K562 (cell line): ENCODE results near the gene ZNF628. TPM values are rescaled to one million over a fixed set of nuclear protein-coding genes. Genes with fewer than 3 reads are reported as not detected.

ENCODE experiments used
- ATAC-seq: fragments of 200-7000 bp; cut with Tn5 transposase; 3 replicates; pipeline ENCODE4 v1.9.1; 2020; ENCODE audit warnings: moderate library complexity
- BruUV-seq: library from RNA; stranded (reverse); fragments of 400-500 nt; replicated peaks from 2 replicates; lab custom pipeline; 2021; lab: Mats Ljungman, UMichigan
- CTCF ChIA-PET: fragments of 300-600 bp; formaldehyde crosslinking; extraction: SDS; loops from one replicate; lab custom pipeline; 2021; ENCODE audit warnings: low intra/inter-chr PET ratio; lab: Yijun Ruan, JAX
- POLR2A ChIA-PET: fragments of 300-600, 350-650 bp; sonication (Branson Sonifier 250); formaldehyde crosslinking; extraction: SDS; loops from one replicate; lab custom pipeline; 2021; ENCODE audit warnings: antibody characterized with exemption, inconsistent platforms; lab: Yijun Ruan, JAX
- DNase-seq, 4 experiments: peaks; one replicate each; pipeline versions ENCODE4 v3.0.0 to v3.0.0-alpha.2; 2011 to 2018; ENCODE audit warnings: low spot score in 3 of 4, mixed read lengths in 3 of 4; ENCODE audit errors: extremely low read depth in 1 of 4
- FAIRE-seq: peaks from 2 replicates; lab custom pipeline; 2011; peaks lifted over from hg19 to GRCh38; lab: Jason Lieb, UNC
- H2AFZ ChIP-seq: 2 replicates; pipeline ENCODE4 v1.6.0; 2011; ENCODE audit warnings: low read depth, low read length, control low read depth, inconsistent platforms
- H3K27ac ChIP-seq: fragments of 200-600 bp; 3 replicates; pipeline ENCODE4 v1.8.0; 2011; ENCODE audit warnings: low read depth, mild to moderate bottlenecking, control low read depth, inconsistent platforms, low read length, moderate library complexity, mixed read lengths; ENCODE audit errors: extremely low read depth
- H3K27me3 ChIP-seq, 2 experiments: fragments of 300-600 bp in 1 of 2; 2 replicates in 1 of 2; 3 replicates in 1 of 2; pipeline versions ENCODE4 v1.6.0 to v1.8.0; 2011; ENCODE audit warnings: inconsistent platforms in 2 of 2, low read length in 2 of 2, mild to moderate bottlenecking in 1 of 2, mixed read lengths in 1 of 2, moderate library complexity in 1 of 2; ENCODE audit not compliant: control insufficient read depth in 2 of 2, insufficient read depth in 2 of 2
- H3K36me3 ChIP-seq: fragments of 300-600 bp; 3 replicates; pipeline ENCODE4 v1.8.0; 2011; ENCODE audit warnings: mild to moderate bottlenecking, low read length, inconsistent platforms; ENCODE audit not compliant: control insufficient read depth, insufficient read depth
- H3K4me1 ChIP-seq, 2 experiments: fragments of 200-600 bp in 1 of 2; replicated peaks in 1 of 2; 2 replicates in 1 of 2; 3 replicates in 1 of 2; pipeline versions ENCODE4 v1.5.1 to v1.8.0; 2011; ENCODE audit warnings: inconsistent platforms in 2 of 2, low read length in 2 of 2, mild to moderate bottlenecking in 1 of 2, mixed read lengths in 1 of 2, moderate library complexity in 1 of 2; ENCODE audit not compliant: control insufficient read depth in 2 of 2, insufficient read depth in 2 of 2
- H3K4me2 ChIP-seq: 2 replicates; pipeline ENCODE4 v1.6.1; 2011; ENCODE audit warnings: low read length, control low read depth, inconsistent platforms, mixed read lengths; ENCODE audit not compliant: insufficient read depth
- H3K4me3 ChIP-seq: fragments of 200-600 bp; sonication (generic), shearing (Covaris generic); 2 replicates; pipeline ENCODE4 v1.5.1; 2016; ENCODE audit warnings: control low read depth, inconsistent platforms
- H3K79me2 ChIP-seq: fragments of 200-600 bp; 3 replicates; pipeline ENCODE4 v1.8.0; 2011; ENCODE audit warnings: low read length, inconsistent platforms; ENCODE audit not compliant: control insufficient read depth, insufficient read depth
- H3K9ac ChIP-seq, 2 experiments: 2 replicates each; pipeline versions ENCODE4 v1.6.0 to v1.6.1; 2011; ENCODE audit warnings: low read depth in 2 of 2, low read length in 2 of 2, control low read depth in 1 of 2, inconsistent platforms in 1 of 2, mild to moderate bottlenecking in 1 of 2, mixed read lengths in 1 of 2; ENCODE audit not compliant: insufficient read depth in 1 of 2
- H3K9me1 ChIP-seq: one replicate; pipeline ENCODE4 v1.6.0; 2011; ENCODE audit warnings: inconsistent platforms, mild to moderate bottlenecking, low read length, moderate library complexity; ENCODE audit not compliant: control insufficient read depth, insufficient read depth
- H3K9me3 ChIP-seq: replicated peaks from 2 replicates; pipeline ENCODE4 v1.5.1; 2011; ENCODE audit warnings: low read depth, low read length, inconsistent platforms; ENCODE audit not compliant: control insufficient read depth, insufficient read depth
- H4K20me1 ChIP-seq: replicated peaks from 2 replicates; pipeline ENCODE4 v1.6.1; 2011; ENCODE audit warnings: low read length, inconsistent platforms, mixed read lengths; ENCODE audit not compliant: control insufficient read depth, insufficient read depth
- BDP1 ChIP-seq: IDR thresholded peaks from 3 replicates; pipeline ENCODE4 v1.6.1; 2011; ENCODE audit not compliant: insufficient read length, insufficient read depth
- CBX3 ChIP-seq, 2 experiments: IDR thresholded peaks; 1 replicate in 1 of 2; 2 replicates in 1 of 2; pipeline ENCODE4 v1.6.1; 2012; ENCODE audit warnings: inconsistent platforms in 2 of 2, low read length in 2 of 2, borderline replicate concordance in 1 of 2, control low read depth in 1 of 2
- CREM ChIP-seq: IDR thresholded peaks from 2 replicates; pipeline ENCODE4 v1.6.1; 2014; ENCODE audit warnings: antibody characterized with exemption, low read depth
- HMG20B ChIP-seq: fragments of 250-450 bp; sonication (Bioruptor Pico); IDR thresholded peaks from 2 replicates; pipeline ENCODE4 v1.5.0; 2021; ENCODE audit warnings: mild to moderate bottlenecking
- HOXB6 ChIP-seq: fragments of 250-450 bp; sonication (Bioruptor Pico); IDR thresholded peaks from 2 replicates; pipeline ENCODE4 v1.5.1; 2022; ENCODE audit warnings: mild to moderate bottlenecking, borderline replicate concordance
- MAZ ChIP-seq, 2 experiments: fragments of 450-650 bp in 1 of 2; sonication (generic) in 1 of 2; formaldehyde crosslinking; IDR thresholded peaks in 1 of 2; conservative IDR thresholded peaks in 1 of 2; 2 replicates each; pipeline versions ENCODE4 v1.4.0 to v1.5.0; 2020; ENCODE audit warnings: mild to moderate bottlenecking in 1 of 2, missing genetic modification reagents in 1 of 2
- NCOA6 ChIP-seq: fragments of 450-650 bp; IDR thresholded peaks from 2 replicates; pipeline ENCODE4 v1.6.1; 2017; ENCODE audit warnings: mild to moderate bottlenecking
- NONO ChIP-seq, 2 experiments: fragments of 200-400 bp in 1 of 2; fragments of 450-650 bp in 1 of 2; formaldehyde crosslinking in 1 of 2; IDR thresholded peaks; 2 replicates each; pipeline ENCODE4 v1.6.1; 2017; ENCODE audit warnings: low read depth in 2 of 2, mild to moderate bottlenecking in 2 of 2, moderate library complexity in 2 of 2, low read length in 1 of 2
- SP2 ChIP-seq: IDR thresholded peaks from 2 replicates; pipeline ENCODE4 v1.6.1; 2011; ENCODE audit warnings: mild to moderate bottlenecking, low read depth, low read length, moderate library complexity; ENCODE audit not compliant: poor library complexity, severe bottlenecking; ENCODE audit errors: extremely low read depth
- SRF ChIP-seq, 2 experiments: fragments of 250-450, 450-650 bp in 1 of 2; sonication (Bioruptor Pico) in 1 of 2; sonication (generic) in 1 of 2; formaldehyde crosslinking; IDR thresholded peaks; 2 replicates each; pipeline versions ENCODE4 v1.5.0 to v1.5.1; 2020 to 2022; ENCODE audit warnings: mild to moderate bottlenecking in 1 of 2, missing genetic modification reagents in 1 of 2
- ZNF77 ChIP-seq: fragments of 250-450 bp; sonication (Bioruptor Pico); IDR thresholded peaks from 2 replicates; pipeline ENCODE4 v1.5.0; 2020
- WGBS: fragments of 100-300 bp; shearing (Covaris generic); methylation state at CpG from one replicate; pipeline ENCODE4 v1.1.6; 2016; ENCODE audit warnings: low coverage, mixed read lengths; ENCODE audit not compliant: insufficient coverage; ENCODE audit errors: missing lambda C conversion rate; 5-methylcytosine and 5-hydroxymethylcytosine counted together
- in situ Hi-C: fragments of 300-500 bp; cut with MboI; formaldehyde crosslinking; loops from 4 replicates; pipeline ENCODE4 v1.15.0; 2018; ENCODE audit warnings: inconsistent platforms, mixed read lengths
- intact Hi-C: fragments of 100-400 bp; cut with micrococcal nuclease; formaldehyde crosslinking; loops from 2 replicates; pipeline ENCODE4 v1.14.2; 2022
- polyA plus RNA-seq, 8 experiments: library from polyadenylated mRNA; depleted of rRNA in 4 of 8; stranded (reverse) in 5 of 8; unstranded in 3 of 8; fragments of >200 nt; fragmentation: Nextera tagmentation in 2 of 8; fragmentation: Illumina TruSeq in 1 of 8; extraction: Ambion mirVana in 2 of 8; extraction: Trizol in 1 of 8; gene quantifications; 2 replicates each; pipeline versions ENCODE4 v1.2.1 to v1.2.3, GENCODE V29; 2011 to 2014; ENCODE audit warnings: inconsistent platforms in 1 of 8, missing spikeins in 1 of 8
- total RNA-seq, 7 experiments: library from RNA; depleted of rRNA in 6 of 7; stranded (reverse); fragments of >200 nt in 6 of 7; fragmentation: Illumina TruSeq in 2 of 7; extraction: Trizol in 2 of 7; gene quantifications; 2 replicates each; pipeline versions ENCODE4 v1.2.1 to v1.2.3, GENCODE V29; 2011 to 2021; ENCODE audit warnings: low replicate concordance in 1 of 7
- TF ChIP-seq, protein P1 (sequence below), 2 experiments: fragments of 200-800 bp in 1 of 2; sonication (Bioruptor generic) in 1 of 2; sonication (generic) in 1 of 2; formaldehyde crosslinking in 1 of 2; IDR thresholded peaks in 1 of 2; conservative IDR thresholded peaks in 1 of 2; 2 replicates each; pipeline versions ENCODE4 v1.5.0 to v1.6.1; 2016 to 2020; ENCODE audit warnings: missing compliant biosample characterization in 1 of 2, missing genetic modification characterization in 1 of 2, missing genetic modification reagents in 1 of 2
- TF ChIP-seq, protein P2 (sequence below), 3 experiments: fragments of 200-800 bp in 1 of 3; sonication (Bioruptor generic) in 1 of 3; sonication (generic) in 1 of 3; formaldehyde crosslinking in 1 of 3; IDR thresholded peaks; 2 replicates each; pipeline versions ENCODE4 v1.6.1 to v1.8.0; 2016 to 2022; ENCODE audit warnings: mild to moderate bottlenecking in 2 of 3, missing compliant biosample characterization in 2 of 3, missing genetic modification characterization in 2 of 3, missing genetic modification reagents in 1 of 3

Gene ZNF628
- total and polyA plus RNA-seq, 9 of the 15 experiments (the other 6 are each of a cell fraction or from before 2014, with no cell fraction given), result 0.13 to 13.6 (median 2.2) TPM; not detected in 3

DNA sequence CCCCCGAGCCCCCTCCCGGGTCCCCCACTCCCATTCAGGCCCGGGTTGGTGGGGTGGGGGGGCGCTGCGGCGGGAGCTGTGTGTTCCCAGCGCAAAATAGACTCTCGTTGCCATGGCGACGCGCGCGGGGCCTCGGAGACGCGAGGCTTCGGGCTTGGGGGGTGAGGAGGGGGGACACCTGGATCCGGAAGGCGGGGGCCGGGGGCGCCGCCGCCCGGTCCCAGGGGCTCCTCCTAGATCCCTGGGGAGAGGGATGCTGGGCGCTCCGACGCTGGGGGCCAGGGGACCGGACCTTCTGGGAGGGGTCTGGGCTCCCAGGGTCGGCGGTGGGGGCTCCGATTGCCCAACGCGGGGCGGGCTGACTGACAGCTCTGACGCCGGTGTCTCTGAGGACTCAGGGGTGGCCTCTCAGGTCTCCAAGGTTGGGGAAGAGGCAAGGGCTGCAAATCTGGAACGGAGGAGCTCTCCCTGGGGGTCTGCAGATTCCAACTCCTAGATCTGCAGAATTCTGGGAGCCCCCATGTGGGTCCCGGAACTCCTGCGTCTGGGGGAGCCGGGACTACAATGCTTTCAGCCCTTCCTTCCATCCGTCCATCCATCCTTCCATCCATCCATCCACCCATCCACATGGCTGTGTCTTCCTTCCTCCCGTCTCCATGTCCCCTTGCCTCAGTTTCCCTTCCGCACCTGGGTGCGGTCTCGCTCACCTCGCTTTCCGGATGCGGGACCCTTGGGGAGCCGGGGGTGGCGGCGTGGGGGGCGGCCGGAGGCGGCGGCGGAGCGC is 24.3 kb upstream of the ZNF628 start (continued):
- TF ChIP-seq, protein P1, sequence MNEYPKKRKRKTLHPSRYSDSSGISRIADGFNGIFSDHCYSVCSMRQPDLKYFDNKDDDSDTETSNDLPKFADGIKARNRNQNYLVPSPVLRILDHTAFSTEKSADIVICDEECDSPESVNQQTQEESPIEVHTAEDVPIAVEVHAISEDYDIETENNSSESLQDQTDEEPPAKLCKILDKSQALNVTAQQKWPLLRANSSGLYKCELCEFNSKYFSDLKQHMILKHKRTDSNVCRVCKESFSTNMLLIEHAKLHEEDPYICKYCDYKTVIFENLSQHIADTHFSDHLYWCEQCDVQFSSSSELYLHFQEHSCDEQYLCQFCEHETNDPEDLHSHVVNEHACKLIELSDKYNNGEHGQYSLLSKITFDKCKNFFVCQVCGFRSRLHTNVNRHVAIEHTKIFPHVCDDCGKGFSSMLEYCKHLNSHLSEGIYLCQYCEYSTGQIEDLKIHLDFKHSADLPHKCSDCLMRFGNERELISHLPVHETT (CRISPR knock-in tag; conservative IDR thresholded peaks at IDR 0.05 in 1 of 2, IDR thresholded peaks at IDR 0.05 in 1 of 2), result no peak
- no peak for TF ChIP-seq HMG20B
- TF ChIP-seq NONO (IDR thresholded peaks at IDR 0.05; ENCODE audit: low read depth in 2 of 2, low read length in 1 of 2), result no peak
- TF ChIP-seq BDP1, result no peak

DNA sequence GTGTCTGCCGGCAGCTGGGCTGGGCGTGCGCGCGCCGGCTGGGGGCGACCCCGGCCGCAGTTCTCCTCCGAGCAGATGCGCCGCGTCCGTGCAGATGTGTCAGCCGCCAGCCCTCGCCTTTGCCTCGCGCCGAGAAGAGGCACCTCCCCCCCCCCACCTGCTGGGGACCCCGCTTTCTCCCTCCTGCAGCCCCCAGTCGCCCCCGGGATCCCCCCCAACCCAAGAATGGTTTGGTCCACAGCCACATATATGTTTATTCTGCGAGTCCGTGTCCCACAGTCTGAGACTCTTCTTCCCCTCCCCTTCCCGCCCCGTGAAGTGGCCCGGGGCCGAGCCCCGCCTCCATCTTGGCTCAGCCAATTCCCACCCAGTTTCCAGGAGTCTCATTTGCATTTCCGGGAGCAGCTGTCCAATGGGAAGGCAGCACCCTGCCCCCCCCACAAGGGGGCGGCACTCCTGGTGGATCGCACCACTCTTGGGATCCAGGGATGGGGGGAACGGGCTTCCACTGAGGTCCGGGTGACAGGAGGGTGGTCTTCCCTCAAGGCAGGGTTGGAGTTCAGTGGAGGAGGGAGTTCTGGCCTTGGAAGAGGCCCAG is 23.6 kb upstream of the ZNF628 start:
- WGBS, result 1% methylated on average over 12 of the region's 34 CpGs
- no TSS peak for BruUV-seq
- Histone ChIP-seq H3K36me3 (peaks cover 29% of the 10 kb centered on the region; the same call in 2 of the 3 replicates), H2AFZ (no peak overlapping the region), H3K79me2 (peaks cover 6% of the 10 kb centered on the region; the same call in 2 of the 3 replicates), H3K9me3 (no peaks in the 10 kb centered on the region), H3K9me1 (no peaks in the 10 kb centered on the region), H3K27me3 (peaks cover 0 to 7% of the 10 kb centered on the region in 2 experiments; a peak in 4 of 5 replicates), H3K4me3 (peak overlapping the region; percentile 28), H3K4me1 (peaks cover 0 to 70% of the 10 kb centered on the region in 2 experiments), H3K27ac (no peak overlapping the region), H3K4me2 (peak overlapping the region; percentile 53; the same call in 1 of the 2 replicates), H4K20me1 (no peaks in the 10 kb centered on the region; the same call in 1 of the 2 replicates), H3K9ac (peak overlapping the region in 1 of 2 experiments; percentile 15; a peak in 2 of 4 replicates)
- FAIRE-seq (peak; percentile 96), DNase-seq (peak; percentile 88 to 99 (median 94)), ATAC-seq (peak; percentile 98)
- in situ Hi-C loops, result no loop called here
- CTCF ChIA-PET, result interaction anchor here (1.1 kb wide), 1 partner anchor 51 kb away, joined by 6 read pairs; no protein-coding TSS in a partner anchor
- intact Hi-C loops, result loop anchor here (1.0 to 5.0 kb wide), 2 partner anchors 8 to 66 kb away; partner anchors contain the start of genes ISOC2 and RPL28
- POLR2A ChIA-PET, result interaction anchor here (0.6 to 2.0 kb wide), 12 partner anchors 8 to 312 kb away, joined by 3 to 7 read pairs (median 4); partner anchors contain the start of genes FIZ1, ISOC2, UBE2S and ZNF628
- TF ChIP-seq SP2 (peak; percentile 30), CBX3 (IDR thresholded peaks at IDR 0.05; ENCODE audit: borderline replicate concordance in 1 of 2, low read length in 2 of 2) (0 out of 3 replicates have a peak, but pooled peaks of 1 of the 2 experiments have one; percentile 16), NCOA6 (no peak), MAZ (CRISPR knock-in tag; conservative IDR thresholded peaks at IDR 0.05 in 1 of 2, IDR thresholded peaks at IDR 0.05 in 1 of 2) (peak; percentile 36 to 76), ZNF77 (CRISPR knock-in tag) (no peak), CREM (0 out of 2 replicates have a peak, but pooled peaks have one; percentile 16), SRF (CRISPR knock-in tag; IDR thresholded peaks at IDR 0.05) (0 out of 4 replicates have a peak, but pooled peaks of 1 of the 2 experiments have one; percentile 20), HOXB6 (CRISPR knock-in tag) (no peak)
- TF ChIP-seq, protein P2, sequence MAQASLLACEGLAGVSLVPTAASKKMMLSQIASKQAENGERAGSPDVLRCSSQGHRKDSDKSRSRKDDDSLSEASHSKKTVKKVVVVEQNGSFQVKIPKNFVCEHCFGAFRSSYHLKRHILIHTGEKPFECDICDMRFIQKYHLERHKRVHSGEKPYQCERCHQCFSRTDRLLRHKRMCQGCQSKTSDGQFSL (CRISPR knock-in tag; IDR thresholded peaks at IDR 0.05), result peak; percentile 99
- TF ChIP-seq, protein P2 (tag; IDR thresholded peaks at IDR 0.05), result peak in 1 of 2 experiments; percentile 98; a peak in 2 of 4 replicates
